GM13977 (cell line): ENCODE data around the gene JPH2.

ENCODE experiments used
- DNase-seq: peaks from one replicate; pipeline ENCODE4 v3.0.0; 2012; ENCODE audit warnings: low spot score
- in situ Hi-C: fragments of 300-500 bp; cut with MboI; formaldehyde crosslinking; loops from one replicate; pipeline ENCODE4 v1.12.0; 2022; ENCODE audit warnings: low sequenced_read_pairs, low pct_unique_long_range_greater_than_20kb, mixed read lengths, inconsistent platforms; ENCODE audit not compliant: unreplicated experiment
- TF ChIP-seq, protein P1 (sequence below): IDR thresholded peaks from 2 replicates; pipeline ENCODE4 v1.5.1; 2012; ENCODE audit warnings: mild to moderate bottlenecking, control low read depth; ENCODE audit not compliant: insufficient read depth; ENCODE audit errors: extremely low read depth, missing control alignments

The JPH2 gene

GRCh38 chr20:44219791-44220190 lies 32.8 kb upstream of the JPH2 start:
- no peak for DNase-seq
- in situ Hi-C loops = loop anchor here (10.0 kb wide), 1 partner anchor 95 kb away; the partner anchor contains the start of gene FITM2
- TF ChIP-seq, protein P1, sequence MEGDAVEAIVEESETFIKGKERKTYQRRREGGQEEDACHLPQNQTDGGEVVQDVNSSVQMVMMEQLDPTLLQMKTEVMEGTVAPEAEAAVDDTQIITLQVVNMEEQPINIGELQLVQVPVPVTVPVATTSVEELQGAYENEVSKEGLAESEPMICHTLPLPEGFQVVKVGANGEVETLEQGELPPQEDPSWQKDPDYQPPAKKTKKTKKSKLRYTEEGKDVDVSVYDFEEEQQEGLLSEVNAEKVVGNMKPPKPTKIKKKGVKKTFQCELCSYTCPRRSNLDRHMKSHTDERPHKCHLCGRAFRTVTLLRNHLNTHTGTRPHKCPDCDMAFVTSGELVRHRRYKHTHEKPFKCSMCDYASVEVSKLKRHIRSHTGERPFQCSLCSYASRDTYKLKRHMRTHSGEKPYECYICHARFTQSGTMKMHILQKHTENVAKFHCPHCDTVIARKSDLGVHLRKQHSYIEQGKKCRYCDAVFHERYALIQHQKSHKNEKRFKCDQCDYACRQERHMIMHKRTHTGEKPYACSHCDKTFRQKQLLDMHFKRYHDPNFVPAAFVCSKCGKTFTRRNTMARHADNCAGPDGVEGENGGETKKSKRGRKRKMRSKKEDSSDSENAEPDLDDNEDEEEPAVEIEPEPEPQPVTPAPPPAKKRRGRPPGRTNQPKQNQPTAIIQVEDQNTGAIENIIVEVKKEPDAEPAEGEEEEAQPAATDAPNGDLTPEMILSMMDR = no peak

DNA sequence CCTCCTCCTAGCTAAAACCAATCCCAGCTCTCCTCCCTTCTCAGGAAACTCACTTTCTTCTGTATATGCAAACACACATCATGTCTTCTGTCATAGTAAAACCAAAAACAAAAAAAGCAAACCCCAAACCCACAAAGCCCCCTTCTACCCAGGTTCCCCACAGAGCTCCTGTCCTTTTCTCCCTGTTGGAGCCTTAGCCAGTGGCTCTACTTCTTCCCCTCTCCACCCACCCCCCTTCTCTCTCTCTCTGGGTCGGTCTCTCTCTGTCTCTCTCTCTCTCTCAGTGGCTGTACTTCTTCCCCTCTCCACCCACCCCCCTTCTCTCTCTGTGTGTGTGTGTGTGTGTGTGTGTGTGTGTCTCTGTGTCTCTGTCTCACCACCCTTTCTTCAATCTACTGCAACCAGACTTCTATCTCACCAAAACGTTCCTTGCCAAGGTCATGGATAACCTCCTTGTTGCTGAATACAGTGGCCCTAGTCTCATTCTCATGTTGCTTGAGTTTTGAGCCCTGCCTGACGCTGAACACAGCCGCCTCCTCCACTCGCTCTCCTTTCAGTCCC lies 32.3 kb upstream of the JPH2 start:
- in situ Hi-C loops = loop anchor here (10.0 kb wide), 1 partner anchor 96 kb away; the partner anchor contains the start of gene FITM2
- TF ChIP-seq, protein P1 = no peak
- no peak for DNase-seq

DNA sequence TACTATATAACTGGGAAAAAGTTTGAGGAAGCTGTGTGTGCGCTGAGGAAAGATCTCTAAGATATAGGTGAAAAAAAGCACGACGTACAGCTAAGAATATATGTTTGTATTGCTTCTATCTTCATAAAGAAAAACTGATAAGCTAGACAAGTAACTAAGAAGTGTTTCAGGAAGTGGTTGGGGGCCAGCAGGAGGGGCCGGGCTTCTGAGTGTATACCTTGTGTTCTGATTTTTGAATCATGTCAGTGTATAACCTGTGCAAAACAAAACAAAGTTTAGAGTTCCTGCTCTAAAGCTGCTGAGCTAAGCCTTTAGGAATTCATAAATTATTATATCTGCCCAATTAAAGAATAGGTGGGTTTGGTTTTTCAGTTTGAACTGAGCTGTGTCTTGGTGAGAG lies 31.5 kb upstream of the JPH2 start:
- DNase-seq = no peak
- TF ChIP-seq, protein P1 = no peak
- in situ Hi-C loops = loop anchor here (10.0 kb wide), 1 partner anchor 96 kb away; the partner anchor contains the start of gene FITM2

- TF ChIP-seq, protein P1 = peak; percentile 93
- in situ Hi-C loops = loop anchor here (10.0 kb wide), 1 partner anchor 97 kb away; the partner anchor contains the start of gene FITM2
- DNase-seq = no peak
Measured at GRCh38 chr20:44217342-44218092, 30.5 kb upstream of the JPH2 start.

DNA sequence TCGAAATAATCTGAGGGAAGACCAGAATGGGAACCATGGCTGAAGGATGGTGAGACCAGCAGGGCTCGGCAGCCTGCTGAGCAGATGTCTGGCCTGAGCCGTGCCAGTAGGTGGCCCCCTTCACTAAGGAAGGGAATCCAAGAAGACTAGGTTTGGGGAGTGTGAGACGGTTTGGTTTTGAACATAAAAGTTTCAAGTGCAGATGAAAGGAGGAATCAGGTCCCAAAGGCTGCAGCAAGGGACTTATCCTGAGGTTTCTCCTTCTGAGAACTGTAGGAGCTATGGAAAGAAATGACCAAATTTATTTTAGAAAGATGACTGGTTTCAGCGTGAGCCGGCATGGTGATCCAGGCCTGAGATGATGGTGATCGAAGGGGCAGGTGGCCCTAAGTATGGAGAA lies 28.1 kb upstream of the JPH2 start:
- DNase-seq = peak; percentile 48
- TF ChIP-seq, protein P1 = peak; percentile 94
- in situ Hi-C loops = loop anchor here (10.0 kb wide), 1 partner anchor 100 kb away; the partner anchor contains the start of gene FITM2

- in situ Hi-C loops = loop anchor here (10.0 kb wide), 1 partner anchor 102 kb away; the partner anchor contains the start of gene FITM2
- TF ChIP-seq, protein P1 = no peak
- DNase-seq = no peak
Measured at GRCh38 chr20:44212792-44213191, 25.8 kb upstream of the JPH2 start.
